ENCODE data around the gene LRIG2.
"Not testable (repeated sequence)": the region's sequence is repeated elsewhere in the genome, so short reads cannot be mapped to it uniquely, and the experiment has no call there.

The LRIG2 gene

GRCh38 chr1:113133759-113134158, 60.8 kb downstream of the LRIG2 start:
- no peak for DNase-seq

GRCh38 chr1:113135460-113135859, 62.5 kb downstream of the LRIG2 start:
- no peak for DNase-seq

GRCh38 chr1:113136476-113136875, 63.5 kb downstream of the LRIG2 start:
- no peak for DNase-seq

GRCh38 chr1:113137563-113137962, 64.6 kb downstream of the LRIG2 start:
- no peak for DNase-seq

GRCh38 chr1:113138778-113139177, 65.8 kb downstream of the LRIG2 start:
- DNase-seq: no peak

GRCh38 chr1:113140176-113140575, 67.2 kb downstream of the LRIG2 start:
- DNase-seq: no peak

- DNase-seq: peak; percentile 53
Measured at GRCh38 chr1:113140588-113141446, 67.8 kb downstream of the LRIG2 start.

GRCh38 chr1:113141650-113142473, 68.9 kb downstream of the LRIG2 start:
- DNase-seq: no peak

- DNase-seq: no peak
Measured at GRCh38 chr1:113142791-113143190, 69.8 kb downstream of the LRIG2 start.

- no peak for DNase-seq
Measured at GRCh38 chr1:113146242-113147072, 73.5 kb downstream of the LRIG2 start.

GRCh38 chr1:113147073-113147625, 74.2 kb downstream of the LRIG2 start:
- DNase-seq: no peak

GRCh38 chr1:113147826-113148225, 74.8 kb downstream of the LRIG2 start:
- DNase-seq: no peak

GRCh38 chr1:113150494-113150893, 77.5 kb downstream of the LRIG2 start:
- DNase-seq: not testable (repeated sequence)

- DNase-seq: no peak
Measured at GRCh38 chr1:113153116-113153803, 80.3 kb downstream of the LRIG2 start.

- no peak for DNase-seq
Measured at GRCh38 chr1:113156368-113156767, 83.4 kb downstream of the LRIG2 start.

- DNase-seq: not testable (repeated sequence)
Measured at GRCh38 chr1:113158743-113159142, 85.7 kb downstream of the LRIG2 start.

- no peak for DNase-seq
Measured at GRCh38 chr1:113166473-113166872, 93.5 kb downstream of the LRIG2 start.

GRCh38 chr1:113168946-113169345, 95.9 kb downstream of the LRIG2 start:
- DNase-seq: peak; percentile 57

- DNase-seq: no peak
Measured at GRCh38 chr1:113169591-113169990, 96.6 kb downstream of the LRIG2 start.

- DNase-seq: no peak
Measured at GRCh38 chr1:113170519-113170918, 97.5 kb downstream of the LRIG2 start.

- no peak for DNase-seq
Measured at GRCh38 chr1:113178106-113178505, 105.1 kb downstream of the LRIG2 start.

GRCh38 chr1:113178522-113178921, 105.5 kb downstream of the LRIG2 start:
- DNase-seq: no peak

Data from DMS79 treated with DMSO at 0.1 percent for 48 hours (cell line).